HFFc6 (cell line): ENCODE data around the gene HSPA2. TPM values are rescaled to one million over a fixed set of nuclear protein-coding genes. Genes with fewer than 3 reads are reported as not detected.

Source experiments
- DNase-seq: peaks from one replicate; pipeline ENCODE4 v3.0.0-alpha.2; 2018
- H3K27ac Mint-ChIP-seq: 2 replicates; pipeline ENCODE4 v1.8.0; 2020; ENCODE audit warnings: mild to moderate bottlenecking, mixed read lengths
- H3K27me3 Mint-ChIP-seq: 2 replicates; pipeline ENCODE4 v1.8.0; 2021; ENCODE audit warnings: mild to moderate bottlenecking, moderate library complexity, mixed read lengths; ENCODE audit not compliant: insufficient read depth
- H3K36me3 Mint-ChIP-seq: 2 replicates; pipeline ENCODE4 v1.8.0; 2021; ENCODE audit warnings: low read depth, mixed read lengths
- H3K4me1 Mint-ChIP-seq: 2 replicates; pipeline ENCODE4 v1.8.0; 2020; ENCODE audit warnings: low read depth, mixed read lengths
- H3K4me3 Mint-ChIP-seq: 2 replicates; pipeline ENCODE4 v1.8.0; 2020; ENCODE audit warnings: mild to moderate bottlenecking, moderate library complexity, mixed read lengths
- H3K9me3 Mint-ChIP-seq: 2 replicates; pipeline ENCODE4 v1.8.0; 2020; ENCODE audit warnings: mild to moderate bottlenecking, mixed read lengths
- CTCF ChIP-seq: fragments of 200-600 bp; sonication (generic); IDR thresholded peaks from 2 replicates; pipeline ENCODE4 v1.5.0; 2021; ENCODE audit warnings: antibody characterized with exemption, mild to moderate bottlenecking
- long read RNA-seq: library from polyadenylated mRNA; unstranded; transcript quantifications from one replicate; pipeline ENCODE4 v2.0.0, GENCODE V29; 2019
- total RNA-seq, 6 experiments: library from RNA; stranded (reverse); fragmentation: NEBNext Ultra II Directional; extraction: Animal tissue kit (Norgen Biotek cat#: 25700); gene quantifications; 2 replicates in 1 of 6; 3 replicates in 5 of 6; pipeline ENCODE4 v1.2.3, GENCODE V29; 2021

The HSPA2 gene
- total RNA-seq: 1 to 10 TPM; 5.6 to 9.6 (median 9.2) TPM
- long read RNA-seq, transcript HSPA2-201 (1 exons, 2,767 nt): major isoform, 14 of 14 reads
- long read RNA-seq, partial matches to known transcripts: 0 of 14 reads
- long read RNA-seq, other reads (novel, unspliced or antisense): 0 of 14 reads

- Mint-ChIP-seq H3K9me3 (peaks cover 17% of the 10 kb centered on the region), H3K36me3 (peaks cover 20% of the 10 kb centered on the region), H3K27me3 (peaks cover 5% of the 10 kb centered on the region; the same call in 1 of the 2 replicates), H3K4me3 (peak within 1 kb of the TSS; percentile 92), H3K27ac (peak within 1 kb of the TSS; percentile 96), H3K4me1 (peaks cover 47% of the 10 kb centered on the region)
- DNase-seq: peak; percentile 99
- peak; percentile 82 for TF ChIP-seq CTCF
These were observed at the start of gene HSPA2 for GRCh38 chr14:64540208-64541202. HSPA2 (plus strand) TSS chr14:64540741; CDS start chr14:64540850, 109 bp downstream.

- no peaks in the 10 kb centered on the region for H3K4me1 Mint-ChIP-seq
- H3K36me3 Mint-ChIP-seq: no peaks in the 10 kb centered on the region; the same call in 1 of the 2 replicates
- H3K9me3 Mint-ChIP-seq: no peaks in the 10 kb centered on the region
- no peak overlapping the region for H3K27ac Mint-ChIP-seq
- DNase-seq: no peak
- H3K27me3 Mint-ChIP-seq: no peaks in the 10 kb centered on the region
- TF ChIP-seq CTCF: no peak
- no peak overlapping the region for H3K4me3 Mint-ChIP-seq
These were observed 48.9 kb upstream of the HSPA2 start for GRCh38 chr14:64491637-64492036.

GRCh38 chr14:64493455-64493854 lies 47.1 kb upstream of the HSPA2 start:
- no peak for TF ChIP-seq CTCF
- Mint-ChIP-seq H3K36me3 (no peaks in the 10 kb centered on the region; the same call in 1 of the 2 replicates), H3K27ac (no peak overlapping the region), H3K4me3 (no peak overlapping the region), H3K9me3 (no peaks in the 10 kb centered on the region), H3K27me3 (no peaks in the 10 kb centered on the region), H3K4me1 (no peaks in the 10 kb centered on the region)
- DNase-seq: no peak

DNA sequence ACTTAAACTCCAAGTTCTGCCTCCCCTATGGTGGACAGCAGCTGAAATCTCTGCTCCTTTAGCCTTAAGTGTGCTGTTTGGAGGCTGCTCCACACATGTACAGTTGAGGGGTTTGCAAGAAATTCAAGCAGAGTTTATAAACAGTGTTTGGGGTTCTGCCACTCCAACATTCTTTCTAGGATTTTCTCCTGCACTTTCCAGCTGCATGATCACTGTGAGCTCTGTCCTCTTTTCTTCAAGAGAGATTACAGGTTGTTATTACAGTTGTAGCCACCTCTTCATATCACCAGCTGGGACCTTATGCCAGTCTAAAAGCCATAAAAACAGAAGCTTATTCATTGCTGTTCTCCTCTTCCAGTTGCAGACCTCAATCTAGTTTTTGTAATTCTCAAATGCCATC lies 45.3 kb upstream of the HSPA2 start:
- no peak for TF ChIP-seq CTCF
- Mint-ChIP-seq H3K36me3 (no peaks in the 10 kb centered on the region), H3K9me3 (no peaks in the 10 kb centered on the region), H3K27me3 (no peaks in the 10 kb centered on the region), H3K27ac (no peak overlapping the region), H3K4me1 (peaks cover 7% of the 10 kb centered on the region), H3K4me3 (no peak overlapping the region)
- DNase-seq: no peak

- Mint-ChIP-seq H3K27ac (no peak overlapping the region), H3K27me3 (no peaks in the 10 kb centered on the region), H3K4me1 (peaks cover 23% of the 10 kb centered on the region), H3K36me3 (no peaks in the 10 kb centered on the region), H3K4me3 (no peak overlapping the region), H3K9me3 (no peaks in the 10 kb centered on the region)
- no peak for TF ChIP-seq CTCF
- DNase-seq: no peak
These were observed 43.8 kb upstream of the HSPA2 start for GRCh38 chr14:64496764-64497163.
